HEK293 (cell line): ENCODE data around the gene SHC3.

Source experiments
- CTCF ChIA-PET: fragments of 350-600 bp; formaldehyde crosslinking; extraction: SDS; loops from one replicate; lab custom pipeline; 2021; ENCODE audit warnings: antibody characterized with exemption; lab: Yijun Ruan, JAX
- POLR2A ChIA-PET: fragments of 300-600 bp; formaldehyde crosslinking; extraction: SDS; loops from one replicate; lab custom pipeline; 2020; ENCODE audit warnings: antibody characterized with exemption, inconsistent platforms; lab: Yijun Ruan, JAX
- H3K27ac ChIP-seq: fragments of 200-500 bp; sonication (Bioruptor generic); 2 replicates; pipeline ENCODE4 v1.5.1; 2014; ENCODE audit warnings: low read depth, low read length, control low read depth, inconsistent platforms; ENCODE audit errors: extremely low read depth
- H3K36me3 ChIP-seq, 2 experiments: fragments of 200-500 bp in 1 of 2; sonication (Bioruptor generic) in 1 of 2; 1 replicate in 1 of 2; 2 replicates in 1 of 2; pipeline ENCODE4 v1.5.1; 2014 to 2017; ENCODE audit warnings: inconsistent platforms in 2 of 2, low read length in 2 of 2; ENCODE audit not compliant: control insufficient read depth in 2 of 2, insufficient read depth in 1 of 2
- H3K4me1 ChIP-seq: fragments of 200-500 bp; sonication (Bioruptor generic); 2 replicates; pipeline ENCODE4 v1.5.1; 2014; ENCODE audit warnings: mild to moderate bottlenecking, low read length, inconsistent platforms; ENCODE audit not compliant: control insufficient read depth, insufficient read depth
- H3K4me3 ChIP-seq: 2 replicates; pipeline ENCODE4 v1.5.1; 2011; ENCODE audit warnings: low read depth, mild to moderate bottlenecking, control low read depth, low read length, moderate library complexity
- H3K9me3 ChIP-seq: fragments of 200-500 bp; sonication (Bioruptor generic); 2 replicates; pipeline ENCODE4 v1.5.1; 2014; ENCODE audit warnings: low read depth, low read length, inconsistent platforms; ENCODE audit not compliant: control insufficient read depth, insufficient read depth
- SP3 ChIP-seq: fragments of 450-650 bp; formaldehyde crosslinking; IDR thresholded peaks from 2 replicates; pipeline ENCODE4 v1.5.1; 2016; ENCODE audit warnings: missing biosample characterization, missing genetic modification characterization
- ZBTB48 ChIP-seq: fragments of 450-650 bp; formaldehyde crosslinking; IDR thresholded peaks from 2 replicates; pipeline ENCODE4 v1.5.1; 2016; ENCODE audit warnings: missing biosample characterization, missing genetic modification characterization
- ZNF169 ChIP-seq: fragments of 450-650 bp; formaldehyde crosslinking; IDR thresholded peaks from 2 replicates; pipeline ENCODE4 v1.5.1; 2016; ENCODE audit warnings: missing biosample characterization, missing genetic modification characterization
- ZNF239 ChIP-seq: fragments of 450-650 bp; formaldehyde crosslinking; IDR thresholded peaks from 2 replicates; pipeline ENCODE4 v1.5.1; 2016; ENCODE audit warnings: missing biosample characterization, missing genetic modification characterization
- ZNF292 ChIP-seq: fragments of 450-650 bp; formaldehyde crosslinking; IDR thresholded peaks from 2 replicates; pipeline ENCODE4 v1.5.1; 2016; ENCODE audit warnings: low read depth, missing biosample characterization, missing genetic modification characterization, borderline replicate concordance
- ZNF473 ChIP-seq: fragments of 450-650 bp; formaldehyde crosslinking; IDR thresholded peaks from 2 replicates; pipeline ENCODE4 v1.5.1; 2017; ENCODE audit warnings: missing biosample characterization, missing genetic modification characterization
- ZNF510 ChIP-seq: fragments of 450-650 bp; formaldehyde crosslinking; IDR thresholded peaks from 2 replicates; pipeline ENCODE4 v1.5.1; 2018; ENCODE audit warnings: mild to moderate bottlenecking, missing genetic modification characterization, missing biosample characterization; ENCODE audit not compliant: insufficient replicate concordance
- ZNF521 ChIP-seq: fragments of 450-650 bp; formaldehyde crosslinking; IDR thresholded peaks from 2 replicates; pipeline ENCODE4 v1.5.1; 2017; ENCODE audit warnings: missing biosample characterization, mild to moderate bottlenecking, missing genetic modification characterization
- ZNF530 ChIP-seq: fragments of 450-650 bp; formaldehyde crosslinking; IDR thresholded peaks from 2 replicates; pipeline ENCODE4 v1.5.1; 2016; ENCODE audit warnings: low read depth, missing biosample characterization, missing genetic modification characterization
- ZNF596 ChIP-seq: fragments of 450-650 bp; IDR thresholded peaks from 2 replicates; pipeline ENCODE4 v1.5.0; 2018; ENCODE audit warnings: missing biosample characterization, mild to moderate bottlenecking, missing genetic modification characterization, moderate library complexity
- ZNF792 ChIP-seq: fragments of 450-650 bp; formaldehyde crosslinking; IDR thresholded peaks from 2 replicates; pipeline ENCODE4 v1.5.1; 2016; ENCODE audit warnings: missing biosample characterization, missing genetic modification characterization
- TF ChIP-seq, protein P1 (sequence below): fragments of 450-650 bp; IDR thresholded peaks from 2 replicates; pipeline ENCODE4 v1.5.1; 2018; ENCODE audit warnings: missing biosample characterization, missing genetic modification characterization
- TF ChIP-seq, protein P2 (sequence below): fragments of 450-650 bp; formaldehyde crosslinking; IDR thresholded peaks from 2 replicates; pipeline ENCODE4 v1.5.1; 2016; ENCODE audit warnings: missing biosample characterization, missing genetic modification characterization
- TF ChIP-seq, protein P3 (sequence below): fragments of 450-650 bp; formaldehyde crosslinking; IDR thresholded peaks from 2 replicates; pipeline ENCODE4 v1.5.1; 2016; ENCODE audit warnings: missing biosample characterization, missing genetic modification characterization
- TF ChIP-seq, protein P4 (sequence below): fragments of 450-650 bp; formaldehyde crosslinking; IDR thresholded peaks from 2 replicates; pipeline ENCODE4; 2016; ENCODE audit warnings: missing biosample characterization, missing genetic modification characterization
- TF ChIP-seq, protein P5 (sequence below): fragments of 450-650 bp; formaldehyde crosslinking; IDR thresholded peaks from 2 replicates; pipeline ENCODE4 v1.5.1; 2016; ENCODE audit warnings: missing biosample characterization, missing genetic modification characterization
- TF ChIP-seq, protein P6 (sequence below): fragments of 450-650 bp; formaldehyde crosslinking; IDR thresholded peaks from 2 replicates; pipeline ENCODE4 v1.5.1; 2017; ENCODE audit warnings: missing biosample characterization, missing genetic modification characterization
- TF ChIP-seq, protein P7 (sequence below): fragments of 450-650 bp; formaldehyde crosslinking; IDR thresholded peaks from 2 replicates; pipeline ENCODE4 v1.5.1; 2016; ENCODE audit warnings: missing biosample characterization, missing genetic modification characterization
- TF ChIP-seq, protein P8 (sequence below): fragments of 450-650 bp; formaldehyde crosslinking; IDR thresholded peaks from 2 replicates; pipeline ENCODE4 v1.5.1; 2016; ENCODE audit warnings: missing biosample characterization, missing genetic modification characterization

Gene SHC3

DNA sequence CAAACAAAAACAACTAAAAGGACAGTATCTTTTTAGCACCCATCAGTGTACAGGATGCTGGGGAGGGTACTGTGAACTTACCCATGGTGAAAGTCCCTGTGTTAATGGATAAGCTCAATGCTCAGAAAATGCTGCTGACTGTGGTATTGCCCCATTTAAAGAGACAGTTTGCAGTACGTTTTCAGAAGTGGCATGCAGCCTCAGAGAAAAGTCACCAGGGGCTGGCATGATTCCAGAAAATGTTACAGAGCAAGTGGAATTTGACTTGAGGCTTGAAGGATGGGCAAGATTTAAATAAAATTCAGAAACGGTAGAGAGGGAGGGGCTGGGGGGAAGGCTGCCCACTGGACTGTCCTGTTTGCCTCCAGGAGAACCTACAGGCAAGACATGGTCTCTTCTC is 180.1 kb downstream of the SHC3 start (continued):
- no peak for TF ChIP-seq ZNF530 (tag by site-specific recombination)

DNA sequence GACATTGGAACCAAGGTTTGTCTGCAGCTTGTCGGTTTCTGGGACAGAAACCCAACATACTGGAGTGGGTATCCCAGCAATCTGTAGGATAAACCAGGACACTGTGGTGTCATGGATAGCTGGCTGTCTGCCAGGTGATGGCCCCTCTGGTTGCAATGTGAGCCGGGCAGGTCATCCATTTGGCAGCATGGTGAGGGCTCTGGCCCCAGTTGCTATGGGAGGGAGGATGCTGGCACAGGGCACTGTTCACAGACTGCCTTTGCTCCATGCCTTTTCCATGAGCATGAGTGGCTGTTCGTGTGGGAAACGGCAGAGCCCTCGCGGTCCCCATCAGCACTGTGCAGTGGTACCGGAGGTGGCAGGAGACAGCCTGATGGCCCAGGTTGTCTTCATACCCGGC is 181.0 kb downstream of the SHC3 start:
- Histone ChIP-seq H3K4me3 (no peak overlapping the region), H3K36me3 (peaks cover 0 to 28% of the 10 kb centered on the region in 2 experiments; a peak in 1 of 3 replicates), H3K27ac (no peak overlapping the region), H3K9me3 (no peaks in the 10 kb centered on the region), H3K4me1 (no peaks in the 10 kb centered on the region)
- TF ChIP-seq ZNF596 (tag by site-specific recombination) (no peak), ZNF292 (tag by site-specific recombination) (no peak), ZNF510 (no peak), SP3 (no peak), ZNF473 (no peak), ZNF530 (tag by site-specific recombination) (no peak), ZNF792 (tag by site-specific recombination) (no peak), ZBTB48 (tag by site-specific recombination) (no peak), ZNF169 (tag by site-specific recombination) (no peak), ZNF239 (tag by site-specific recombination) (no peak), ZNF521 (no peak)
- TF ChIP-seq, protein P1, sequence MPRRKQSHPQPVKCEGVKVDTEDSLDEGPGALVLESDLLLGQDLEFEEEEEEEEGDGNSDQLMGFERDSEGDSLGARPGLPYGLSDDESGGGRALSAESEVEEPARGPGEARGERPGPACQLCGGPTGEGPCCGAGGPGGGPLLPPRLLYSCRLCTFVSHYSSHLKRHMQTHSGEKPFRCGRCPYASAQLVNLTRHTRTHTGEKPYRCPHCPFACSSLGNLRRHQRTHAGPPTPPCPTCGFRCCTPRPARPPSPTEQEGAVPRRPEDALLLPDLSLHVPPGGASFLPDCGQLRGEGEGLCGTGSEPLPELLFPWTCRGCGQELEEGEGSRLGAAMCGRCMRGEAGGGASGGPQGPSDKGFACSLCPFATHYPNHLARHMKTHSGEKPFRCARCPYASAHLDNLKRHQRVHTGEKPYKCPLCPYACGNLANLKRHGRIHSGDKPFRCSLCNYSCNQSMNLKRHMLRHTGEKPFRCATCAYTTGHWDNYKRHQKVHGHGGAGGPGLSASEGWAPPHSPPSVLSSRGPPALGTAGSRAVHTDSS (tag by site-specific recombination) = no peak
- TF ChIP-seq, protein P2, sequence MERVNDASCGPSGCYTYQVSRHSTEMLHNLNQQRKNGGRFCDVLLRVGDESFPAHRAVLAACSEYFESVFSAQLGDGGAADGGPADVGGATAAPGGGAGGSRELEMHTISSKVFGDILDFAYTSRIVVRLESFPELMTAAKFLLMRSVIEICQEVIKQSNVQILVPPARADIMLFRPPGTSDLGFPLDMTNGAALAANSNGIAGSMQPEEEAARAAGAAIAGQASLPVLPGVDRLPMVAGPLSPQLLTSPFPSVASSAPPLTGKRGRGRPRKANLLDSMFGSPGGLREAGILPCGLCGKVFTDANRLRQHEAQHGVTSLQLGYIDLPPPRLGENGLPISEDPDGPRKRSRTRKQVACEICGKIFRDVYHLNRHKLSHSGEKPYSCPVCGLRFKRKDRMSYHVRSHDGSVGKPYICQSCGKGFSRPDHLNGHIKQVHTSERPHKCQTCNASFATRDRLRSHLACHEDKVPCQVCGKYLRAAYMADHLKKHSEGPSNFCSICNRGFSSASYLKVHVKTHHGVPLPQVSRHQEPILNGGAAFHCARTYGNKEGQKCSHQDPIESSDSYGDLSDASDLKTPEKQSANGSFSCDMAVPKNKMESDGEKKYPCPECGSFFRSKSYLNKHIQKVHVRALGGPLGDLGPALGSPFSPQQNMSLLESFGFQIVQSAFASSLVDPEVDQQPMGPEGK = no peak
- TF ChIP-seq, protein P3, sequence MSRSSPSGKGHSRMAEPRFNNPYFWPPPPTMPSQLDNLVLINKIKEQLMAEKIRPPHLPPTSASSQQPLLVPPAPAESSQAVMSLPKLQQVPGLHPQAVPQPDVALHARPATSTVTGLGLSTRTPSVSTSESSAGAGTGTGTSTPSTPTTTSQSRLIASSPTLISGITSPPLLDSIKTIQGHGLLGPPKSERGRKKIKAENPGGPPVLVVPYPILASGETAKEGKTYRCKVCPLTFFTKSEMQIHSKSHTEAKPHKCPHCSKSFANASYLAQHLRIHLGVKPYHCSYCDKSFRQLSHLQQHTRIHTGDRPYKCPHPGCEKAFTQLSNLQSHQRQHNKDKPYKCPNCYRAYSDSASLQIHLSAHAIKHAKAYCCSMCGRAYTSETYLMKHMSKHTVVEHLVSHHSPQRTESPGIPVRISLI (tag by site-specific recombination) = no peak
- TF ChIP-seq, protein P4, sequence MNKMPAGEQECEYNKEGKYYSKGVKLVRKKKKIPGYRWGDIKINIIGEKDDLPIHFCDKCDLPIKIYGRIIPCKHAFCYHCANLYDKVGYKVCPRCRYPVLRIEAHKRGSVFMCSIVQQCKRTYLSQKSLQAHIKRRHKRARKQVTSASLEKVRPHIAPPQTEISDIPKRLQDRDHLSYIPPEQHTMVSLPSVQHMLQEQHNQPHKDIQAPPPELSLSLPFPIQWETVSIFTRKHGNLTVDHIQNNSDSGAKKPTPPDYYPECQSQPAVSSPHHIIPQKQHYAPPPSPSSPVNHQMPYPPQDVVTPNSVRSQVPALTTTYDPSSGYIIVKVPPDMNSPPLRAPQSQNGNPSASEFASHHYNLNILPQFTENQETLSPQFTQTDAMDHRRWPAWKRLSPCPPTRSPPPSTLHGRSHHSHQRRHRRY (tag by site-specific recombination) = no peak
- TF ChIP-seq, protein P5, sequence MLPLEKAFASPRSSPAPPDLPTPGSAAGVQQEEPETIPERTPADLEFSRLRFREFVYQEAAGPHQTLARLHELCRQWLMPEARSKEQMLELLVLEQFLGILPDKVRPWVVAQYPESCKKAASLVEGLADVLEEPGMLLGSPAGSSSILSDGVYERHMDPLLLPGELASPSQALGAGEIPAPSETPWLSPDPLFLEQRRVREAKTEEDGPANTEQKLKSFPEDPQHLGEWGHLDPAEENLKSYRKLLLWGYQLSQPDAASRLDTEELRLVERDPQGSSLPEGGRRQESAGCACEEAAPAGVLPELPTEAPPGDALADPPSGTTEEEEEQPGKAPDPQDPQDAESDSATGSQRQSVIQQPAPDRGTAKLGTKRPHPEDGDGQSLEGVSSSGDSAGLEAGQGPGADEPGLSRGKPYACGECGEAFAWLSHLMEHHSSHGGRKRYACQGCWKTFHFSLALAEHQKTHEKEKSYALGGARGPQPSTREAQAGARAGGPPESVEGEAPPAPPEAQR (tag by site-specific recombination) = no peak
- TF ChIP-seq, protein P6, sequence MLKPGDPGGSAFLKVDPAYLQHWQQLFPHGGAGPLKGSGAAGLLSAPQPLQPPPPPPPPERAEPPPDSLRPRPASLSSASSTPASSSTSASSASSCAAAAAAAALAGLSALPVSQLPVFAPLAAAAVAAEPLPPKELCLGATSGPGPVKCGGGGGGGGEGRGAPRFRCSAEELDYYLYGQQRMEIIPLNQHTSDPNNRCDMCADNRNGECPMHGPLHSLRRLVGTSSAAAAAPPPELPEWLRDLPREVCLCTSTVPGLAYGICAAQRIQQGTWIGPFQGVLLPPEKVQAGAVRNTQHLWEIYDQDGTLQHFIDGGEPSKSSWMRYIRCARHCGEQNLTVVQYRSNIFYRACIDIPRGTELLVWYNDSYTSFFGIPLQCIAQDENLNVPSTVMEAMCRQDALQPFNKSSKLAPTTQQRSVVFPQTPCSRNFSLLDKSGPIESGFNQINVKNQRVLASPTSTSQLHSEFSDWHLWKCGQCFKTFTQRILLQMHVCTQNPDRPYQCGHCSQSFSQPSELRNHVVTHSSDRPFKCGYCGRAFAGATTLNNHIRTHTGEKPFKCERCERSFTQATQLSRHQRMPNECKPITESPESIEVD = no peak
- TF ChIP-seq, protein P7, sequence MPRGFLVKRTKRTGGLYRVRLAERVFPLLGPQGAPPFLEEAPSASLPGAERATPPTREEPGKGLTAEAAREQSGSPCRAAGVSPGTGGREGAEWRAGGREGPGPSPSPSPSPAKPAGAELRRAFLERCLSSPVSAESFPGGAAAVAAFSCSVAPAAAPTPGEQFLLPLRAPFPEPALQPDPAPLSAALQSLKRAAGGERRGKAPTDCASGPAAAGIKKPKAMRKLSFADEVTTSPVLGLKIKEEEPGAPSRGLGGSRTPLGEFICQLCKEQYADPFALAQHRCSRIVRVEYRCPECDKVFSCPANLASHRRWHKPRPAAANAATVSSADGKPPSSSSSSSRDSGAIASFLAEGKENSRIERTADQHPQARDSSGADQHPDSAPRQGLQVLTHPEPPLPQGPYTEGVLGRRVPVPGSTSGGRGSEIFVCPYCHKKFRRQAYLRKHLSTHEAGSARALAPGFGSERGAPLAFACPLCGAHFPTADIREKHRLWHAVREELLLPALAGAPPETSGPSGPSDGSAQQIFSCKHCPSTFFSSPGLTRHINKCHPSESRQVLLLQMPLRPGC (tag by site-specific recombination) = no peak
- TF ChIP-seq, protein P8, sequence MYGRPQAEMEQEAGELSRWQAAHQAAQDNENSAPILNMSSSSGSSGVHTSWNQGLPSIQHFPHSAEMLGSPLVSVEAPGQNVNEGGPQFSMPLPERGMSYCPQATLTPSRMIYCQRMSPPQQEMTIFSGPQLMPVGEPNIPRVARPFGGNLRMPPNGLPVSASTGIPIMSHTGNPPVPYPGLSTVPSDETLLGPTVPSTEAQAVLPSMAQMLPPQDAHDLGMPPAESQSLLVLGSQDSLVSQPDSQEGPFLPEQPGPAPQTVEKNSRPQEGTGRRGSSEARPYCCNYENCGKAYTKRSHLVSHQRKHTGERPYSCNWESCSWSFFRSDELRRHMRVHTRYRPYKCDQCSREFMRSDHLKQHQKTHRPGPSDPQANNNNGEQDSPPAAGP = no peak
- ChIA-PET POLR2A (no interaction called here), CTCF (no interaction called here)
